Left renal cortex interstitium (tissue), 4 donors: ENCODE measurements around the gene CCND1. TPM values are rescaled to one million over a fixed set of nuclear protein-coding genes. Genes with fewer than 3 reads are reported as not detected.

Experiments used
- DNase-seq, 4 donors: peaks; one replicate each; pipeline ENCODE4 v3.0.0-alpha.2; 2013; ENCODE audit warnings: low read depth in 4 of 4, low spot score in 2 of 4, missing footprints in 1 of 4
- polyA plus RNA-seq, 4 donors: library from polyadenylated mRNA; unstranded; fragments of 120-200 nt; gene quantifications; one replicate each; pipeline ENCODE4 v1.2.1, GENCODE V29; 2013; ENCODE audit not compliant: insufficient read length in 4 of 4

Gene CCND1
- 100 to 1,000 TPM; 116 to 169 (median 149) TPM for polyA plus RNA-seq

DNA sequence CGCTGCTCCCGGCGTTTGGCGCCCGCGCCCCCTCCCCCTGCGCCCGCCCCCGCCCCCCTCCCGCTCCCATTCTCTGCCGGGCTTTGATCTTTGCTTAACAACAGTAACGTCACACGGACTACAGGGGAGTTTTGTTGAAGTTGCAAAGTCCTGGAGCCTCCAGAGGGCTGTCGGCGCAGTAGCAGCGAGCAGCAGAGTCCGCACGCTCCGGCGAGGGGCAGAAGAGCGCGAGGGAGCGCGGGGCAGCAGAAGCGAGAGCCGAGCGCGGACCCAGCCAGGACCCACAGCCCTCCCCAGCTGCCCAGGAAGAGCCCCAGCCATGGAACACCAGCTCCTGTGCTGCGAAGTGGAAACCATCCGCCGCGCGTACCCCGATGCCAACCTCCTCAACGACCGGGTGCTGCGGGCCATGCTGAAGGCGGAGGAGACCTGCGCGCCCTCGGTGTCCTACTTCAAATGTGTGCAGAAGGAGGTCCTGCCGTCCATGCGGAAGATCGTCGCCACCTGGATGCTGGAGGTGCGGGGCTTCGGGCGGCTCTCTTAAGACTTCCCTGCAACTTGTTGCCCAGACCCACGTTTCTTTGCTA is at the start of gene CCND1:
TSS of gene CCND1 (plus strand) at position 162 of the 587 bp plus-strand sequence. CDS start at position 320, 158 bp downstream.
- DNase-seq = no peak

DNA sequence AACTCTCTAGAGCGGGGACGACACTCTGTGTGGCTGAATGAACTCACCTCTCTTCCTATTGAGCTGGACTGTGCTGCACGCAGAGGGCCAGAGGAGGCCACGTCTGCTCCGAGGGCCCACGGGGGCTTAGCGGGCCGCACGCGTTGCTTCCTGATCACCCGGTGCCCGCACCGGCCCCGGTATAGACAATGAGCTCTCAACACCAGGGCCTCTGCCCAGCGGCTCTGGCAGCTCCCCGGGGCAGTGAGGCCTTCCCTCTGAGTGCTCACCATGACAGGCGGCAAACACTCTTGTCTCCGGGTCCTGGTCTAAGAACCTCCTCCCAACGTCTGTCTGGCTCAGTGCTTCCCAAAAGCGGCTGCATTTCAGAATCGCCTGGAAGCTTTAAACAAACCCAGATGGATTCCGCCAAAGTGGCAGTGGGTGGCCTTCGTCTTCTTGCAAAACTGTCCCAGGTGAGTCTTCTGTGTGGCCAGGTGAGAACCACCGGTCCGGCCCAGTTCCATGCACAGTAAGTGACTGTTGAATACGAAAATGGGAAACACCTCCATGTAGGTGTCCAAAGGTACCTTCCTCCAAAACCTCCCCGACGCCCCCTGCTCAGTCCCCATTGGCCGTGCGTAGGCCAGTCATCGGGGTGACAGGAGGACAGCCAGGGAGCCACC is 47.8 kb upstream of the CCND1 start:
- DNase-seq = no peak

DNA sequence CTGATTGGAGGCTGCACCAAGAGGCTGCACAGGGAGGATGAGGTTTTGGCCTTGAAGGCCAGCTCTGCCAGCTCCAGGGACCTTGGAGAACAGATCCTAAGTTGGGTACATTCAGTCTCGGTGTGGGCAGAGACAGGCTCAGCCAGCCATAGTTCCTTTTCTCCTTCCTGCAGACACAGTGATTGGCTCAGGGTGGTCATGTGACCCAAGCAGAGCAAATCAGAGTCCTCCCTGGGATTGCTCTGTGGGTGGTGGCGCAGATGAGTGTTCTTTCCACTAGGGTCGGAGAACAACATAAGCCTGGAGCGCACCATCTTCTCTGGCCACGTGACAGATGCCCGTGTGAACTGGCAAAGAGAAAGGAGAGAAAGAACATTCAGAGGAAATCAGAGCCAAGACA is 47.1 kb upstream of the CCND1 start:
- DNase-seq = no peak

DNA sequence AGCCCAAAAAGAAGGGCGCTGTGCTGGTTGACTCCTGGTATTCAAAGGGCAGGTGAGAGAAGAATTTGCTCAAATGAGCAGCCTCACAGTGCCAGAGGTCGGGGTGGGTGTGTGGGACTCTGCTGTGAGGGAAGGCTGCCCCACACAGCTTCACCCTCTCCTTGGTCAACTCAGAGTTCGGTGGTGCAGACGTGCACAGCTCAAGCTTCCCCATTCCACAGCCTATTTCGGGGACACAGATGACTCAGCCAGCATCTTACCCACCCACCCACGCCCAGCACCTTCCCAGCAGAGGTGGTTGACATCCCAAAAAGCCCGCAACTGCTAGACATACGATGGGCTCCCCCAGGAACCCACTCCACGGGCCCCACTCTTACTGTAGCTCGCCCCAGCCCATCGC is 46.5 kb upstream of the CCND1 start:
- no peak for DNase-seq

GRCh38 chr11:69595805-69596665 is 44.9 kb upstream of the CCND1 start:
- DNase-seq = no peak

DNA sequence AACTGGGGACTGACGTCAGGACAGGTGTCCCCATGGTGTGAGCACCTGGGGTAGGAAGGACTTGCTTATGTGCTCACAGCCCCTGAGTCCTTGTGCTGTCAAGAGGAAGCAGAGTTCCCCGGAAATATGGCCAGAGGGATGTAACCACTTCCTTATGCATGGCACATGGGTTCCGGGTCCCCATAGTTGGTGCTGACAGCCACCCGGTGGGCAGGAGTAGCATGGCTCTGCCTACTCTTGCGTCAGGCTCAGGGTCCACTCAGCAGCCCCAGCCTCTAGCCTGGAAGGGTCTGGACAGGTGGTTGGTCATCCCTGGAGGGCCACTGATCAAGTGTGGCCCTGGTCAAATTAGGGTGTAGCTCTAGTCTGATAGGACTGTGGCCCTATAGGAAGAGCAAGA is 42.8 kb upstream of the CCND1 start:
- no peak for DNase-seq

DNA sequence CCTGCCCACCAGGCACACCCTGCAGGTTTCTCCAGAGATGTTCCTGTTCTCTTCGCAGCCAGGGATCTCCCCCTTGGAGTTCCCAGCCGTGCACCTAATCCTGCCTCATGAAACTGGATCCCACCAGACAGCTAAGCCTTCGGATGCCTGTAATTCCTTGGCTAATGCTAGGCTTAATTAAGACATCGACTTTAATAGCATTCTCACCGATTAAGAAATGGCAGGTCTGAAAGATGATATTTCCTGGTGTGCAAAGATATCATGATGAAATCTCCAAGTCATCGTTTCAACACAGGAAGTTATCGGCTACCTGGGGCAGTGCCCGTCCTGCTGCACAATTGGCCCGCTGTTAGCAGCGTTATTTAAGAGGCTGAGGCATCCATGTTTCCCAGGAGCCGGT is 41.5 kb upstream of the CCND1 start:
- no peak for DNase-seq

DNA sequence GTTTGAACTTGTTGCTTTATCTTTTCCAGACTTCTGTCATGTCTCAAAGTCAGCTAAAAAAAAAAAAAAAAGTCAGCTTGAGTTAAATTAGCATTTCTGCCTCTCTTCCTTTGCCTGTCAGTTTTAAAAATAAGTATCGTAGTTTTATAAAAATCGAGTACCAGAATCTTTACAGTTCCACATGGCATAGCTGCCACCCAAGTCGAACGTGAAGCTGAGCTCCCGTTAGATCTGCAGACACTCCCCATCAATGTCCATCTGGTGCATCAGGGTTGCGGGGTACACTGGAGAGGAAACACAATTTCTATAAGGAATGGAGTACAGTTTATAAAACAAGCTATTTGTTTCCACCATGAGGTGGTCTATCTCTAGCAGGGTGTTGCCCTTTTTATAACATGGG is 41.0 kb upstream of the CCND1 start:
- DNase-seq = no peak

DNA sequence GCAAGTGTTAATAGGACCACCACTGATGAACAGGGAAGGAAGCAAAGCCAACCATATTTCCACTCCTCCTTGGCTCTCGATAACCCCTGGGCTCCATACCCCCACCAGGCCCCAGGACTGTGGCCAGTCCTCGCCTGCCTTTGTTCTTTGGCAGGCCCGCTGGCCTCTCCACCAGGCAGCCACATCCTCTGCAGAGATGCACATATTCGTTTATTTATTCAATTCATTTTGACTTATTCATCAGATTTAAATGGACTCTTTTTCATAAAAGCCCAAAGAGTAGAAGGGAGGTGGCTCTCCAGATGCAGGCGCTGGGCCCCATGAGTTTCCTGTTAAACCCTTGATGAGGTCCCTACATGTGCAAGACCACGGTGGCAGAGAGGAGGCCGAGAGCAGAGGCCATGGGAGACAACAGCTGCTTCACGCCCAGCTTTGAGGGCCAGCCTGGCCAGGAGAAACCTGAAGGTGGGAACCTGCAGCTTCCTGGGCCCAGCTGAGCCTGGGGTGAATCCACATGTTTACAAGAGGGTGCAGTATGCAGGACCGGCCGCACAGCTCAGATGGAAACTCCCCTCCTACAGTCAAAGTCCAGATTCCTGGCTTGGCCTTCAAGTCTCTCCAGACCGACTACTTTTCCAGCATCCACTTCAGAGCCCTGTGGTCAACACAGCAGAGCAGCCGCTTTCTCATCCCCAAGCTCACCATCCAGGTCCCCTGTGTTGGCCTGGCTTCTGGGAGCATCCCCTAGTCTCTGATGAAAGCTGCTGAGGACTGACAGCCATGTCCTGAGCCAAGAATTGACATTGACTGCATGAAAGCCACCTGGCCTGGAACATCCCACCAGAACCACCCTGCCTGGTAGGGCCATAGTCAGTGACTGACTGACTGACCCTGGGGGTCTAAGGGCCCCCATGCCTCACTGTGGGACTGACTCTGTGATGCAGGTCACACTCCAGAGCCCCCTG is 39.7 kb upstream of the CCND1 start:
- no peak for DNase-seq

GRCh38 chr11:69603111-69603836 is 37.7 kb upstream of the CCND1 start:
- peak in 1 of 4 donors; percentile 33 for DNase-seq

DNA sequence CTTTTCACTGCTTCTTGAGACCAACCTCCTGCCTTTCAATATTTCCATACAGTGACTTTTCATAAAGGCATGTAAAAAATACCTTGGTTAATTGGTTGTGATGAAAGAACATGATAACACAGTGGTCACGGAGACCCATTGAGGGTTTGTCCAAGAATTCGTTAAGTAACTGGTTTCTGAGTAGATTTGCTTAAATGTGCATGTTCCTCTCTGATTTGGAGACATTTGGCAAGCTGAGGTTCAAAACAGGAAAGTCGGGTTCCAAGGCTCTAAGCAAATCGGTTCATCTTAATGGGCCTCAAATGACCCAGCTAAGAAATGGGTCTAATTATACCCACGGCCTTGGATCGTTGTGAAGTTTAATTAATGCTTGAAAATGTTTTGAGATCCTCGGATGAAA is 36.9 kb upstream of the CCND1 start:
- no peak for DNase-seq

DNA sequence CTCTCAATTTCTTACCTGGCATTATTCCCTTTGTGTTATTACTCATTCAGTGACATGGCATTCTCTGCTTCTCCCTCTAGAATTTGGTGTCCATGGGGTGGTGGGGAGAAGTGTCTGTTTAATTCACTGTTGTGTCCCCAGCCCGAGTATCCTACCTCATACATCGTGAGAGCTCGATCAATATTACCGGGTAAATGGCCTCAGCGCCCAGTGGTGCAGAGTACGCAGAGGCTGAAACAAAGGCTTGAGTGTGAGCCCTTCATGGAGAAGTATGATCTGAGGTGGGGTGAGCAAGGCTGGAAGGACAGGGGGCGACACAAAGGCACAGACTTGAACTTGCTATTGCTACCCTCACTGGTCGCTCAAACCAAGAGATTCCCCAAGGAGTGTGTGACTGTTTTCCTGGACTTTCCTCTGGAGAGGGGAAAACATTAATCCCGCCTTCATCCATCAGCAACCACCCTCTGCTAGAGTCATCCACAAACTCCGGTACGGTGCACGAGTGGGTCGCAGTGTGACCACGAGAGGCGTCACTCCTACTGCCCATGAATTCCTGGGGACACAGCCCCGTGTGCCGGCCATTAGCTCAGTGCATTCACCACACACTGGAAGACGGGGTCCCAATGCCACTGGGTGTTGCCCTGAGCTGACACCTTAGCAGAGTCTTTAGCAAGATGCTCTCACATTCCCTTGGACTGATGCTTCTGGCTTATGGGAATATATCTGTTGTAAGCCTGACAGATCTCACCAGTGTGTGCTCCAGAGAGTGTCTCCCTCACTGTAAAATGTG is 35.0 kb upstream of the CCND1 start:
- DNase-seq = no peak

DNA sequence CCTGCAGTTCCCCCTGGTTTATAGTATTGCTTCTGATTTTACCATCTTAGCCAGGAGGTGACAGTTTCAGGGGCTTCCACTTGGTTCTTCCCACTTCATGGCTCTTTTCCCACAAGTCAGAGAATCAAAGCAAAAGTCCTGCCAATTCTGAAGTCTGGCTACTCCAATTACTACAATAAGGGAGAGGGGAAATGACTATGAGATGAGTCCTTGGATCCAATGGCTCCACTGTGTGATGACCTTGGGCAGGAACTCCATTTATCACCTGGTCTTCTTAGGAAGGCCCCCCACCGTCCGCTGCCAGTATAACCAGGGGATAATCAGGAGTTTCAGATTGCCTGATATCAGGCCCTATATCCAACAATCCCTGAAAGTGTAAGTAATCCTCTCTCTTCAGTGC is 31.6 kb upstream of the CCND1 start:
- no peak for DNase-seq

GRCh38 chr11:69611548-69612526 is 29.1 kb upstream of the CCND1 start:
- no peak for DNase-seq

DNA sequence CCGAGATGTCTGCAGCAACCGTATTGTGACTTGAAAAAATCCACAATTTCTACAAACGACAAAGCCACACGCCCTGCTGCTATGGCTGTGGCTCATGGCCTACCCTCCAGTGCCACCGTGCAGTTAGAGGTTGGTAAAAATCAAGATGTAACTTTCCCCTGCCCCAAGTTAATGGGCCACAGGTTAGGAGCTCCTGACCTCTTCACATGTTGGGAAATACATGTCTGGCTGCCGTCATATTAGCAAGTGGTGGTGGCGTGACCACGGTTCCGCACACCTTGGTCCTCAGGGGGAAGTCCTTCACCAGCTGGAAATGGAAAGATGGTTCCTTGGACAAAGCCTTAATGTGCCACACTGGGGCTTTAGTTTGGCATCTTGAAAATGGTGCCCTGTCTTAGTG is 27.4 kb upstream of the CCND1 start:
- DNase-seq = no peak

GRCh38 chr11:69614085-69614484 is 26.9 kb upstream of the CCND1 start:
- DNase-seq = no peak

DNA sequence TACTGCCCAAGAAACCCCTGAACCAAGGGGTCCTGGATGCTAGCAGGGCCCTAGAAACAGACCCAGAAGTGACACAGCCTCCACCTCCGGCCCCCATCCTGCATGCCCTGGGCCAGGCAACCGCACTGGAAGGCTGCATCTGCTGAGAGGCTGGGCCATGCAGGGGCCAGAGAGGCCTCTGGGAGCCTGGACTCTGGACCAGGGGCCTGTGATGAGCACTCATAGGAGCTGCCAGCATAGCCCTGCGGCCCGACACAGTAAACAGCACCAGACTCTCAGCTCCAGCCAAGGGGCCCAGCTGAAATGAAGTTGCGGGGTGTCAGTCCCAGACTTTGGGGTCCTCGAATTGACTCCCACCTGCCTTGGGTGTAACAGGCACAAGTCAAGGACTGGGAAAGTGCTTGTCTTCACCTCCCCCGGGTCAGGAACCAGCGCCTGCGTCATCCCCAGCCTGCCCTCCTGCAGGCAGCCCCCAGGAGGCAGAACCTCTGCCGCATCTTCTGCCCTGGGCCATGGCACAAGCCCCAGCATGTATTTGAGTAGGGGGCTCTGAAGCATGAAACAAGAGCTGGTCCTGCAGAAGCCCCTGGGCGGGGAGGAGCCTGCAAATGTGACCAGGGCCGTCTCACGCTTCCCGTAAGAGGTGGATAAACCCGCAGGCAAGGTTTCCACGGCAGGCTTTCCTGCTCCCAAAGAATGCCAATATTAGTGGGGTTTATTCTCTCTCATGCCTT is 25.2 kb upstream of the CCND1 start:
- no peak for DNase-seq
